HG03280 (cell line): ENCODE results near the gene UTP11.
A peak's percentile ranks its signal among the peaks of the same experiment; 100 is the strongest.

Source experiments
- ATAC-seq: cut with Tn5 transposase; IDR thresholded peaks from one replicate; pipeline ENCODE4 v1.9.1; 2021; ENCODE audit warnings: mild to moderate bottlenecking, moderate library complexity; ENCODE audit not compliant: unreplicated experiment

Gene UTP11

DNA sequence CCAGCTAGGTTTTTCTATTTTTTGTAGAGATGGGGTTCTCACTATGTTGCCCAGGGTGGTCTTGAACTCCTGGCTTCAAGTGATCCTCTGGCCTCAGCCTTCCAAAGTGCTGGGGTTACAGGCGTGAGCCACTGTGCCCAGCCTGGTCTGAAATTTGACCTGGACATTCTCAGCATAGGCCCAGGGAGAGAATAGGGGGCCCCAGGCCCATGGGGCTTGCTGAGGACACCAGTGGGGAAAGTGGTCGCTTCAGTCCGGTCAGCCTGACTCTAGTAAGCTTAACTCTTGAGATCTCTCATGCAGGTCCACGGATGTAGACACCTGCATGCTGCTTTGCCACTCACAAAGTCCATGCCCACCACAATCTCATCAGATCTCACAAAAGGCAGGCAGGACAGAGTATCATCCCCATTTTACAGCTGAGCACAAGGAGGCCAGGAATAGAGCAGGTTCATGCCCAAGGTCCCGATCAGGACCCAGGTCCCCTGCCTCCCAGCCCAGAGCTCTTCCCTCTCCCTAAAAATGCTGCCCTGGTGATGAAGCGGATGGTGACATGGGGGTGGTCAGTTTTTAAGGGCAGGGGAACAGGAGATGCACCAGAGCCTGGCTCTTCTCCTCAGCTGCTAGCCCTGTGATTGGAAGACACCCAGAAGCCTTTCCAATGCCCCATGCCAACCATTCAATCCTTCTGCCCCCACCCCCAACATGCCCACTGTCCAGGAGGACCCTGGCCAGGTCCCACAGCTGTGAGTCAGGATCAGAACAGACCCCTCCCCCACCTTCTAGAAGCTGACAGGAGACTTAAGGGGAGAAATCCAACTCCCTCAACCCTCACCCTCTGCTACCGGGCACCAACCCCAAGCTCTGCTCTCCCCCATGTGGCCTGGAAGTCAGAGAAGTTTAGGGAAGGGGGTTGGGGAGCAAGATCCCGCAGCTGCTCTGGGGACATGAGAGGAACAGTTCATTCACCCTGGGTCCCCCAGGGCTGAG is 9.0 kb upstream of the UTP11 start:
- no peak for ATAC-seq

DNA sequence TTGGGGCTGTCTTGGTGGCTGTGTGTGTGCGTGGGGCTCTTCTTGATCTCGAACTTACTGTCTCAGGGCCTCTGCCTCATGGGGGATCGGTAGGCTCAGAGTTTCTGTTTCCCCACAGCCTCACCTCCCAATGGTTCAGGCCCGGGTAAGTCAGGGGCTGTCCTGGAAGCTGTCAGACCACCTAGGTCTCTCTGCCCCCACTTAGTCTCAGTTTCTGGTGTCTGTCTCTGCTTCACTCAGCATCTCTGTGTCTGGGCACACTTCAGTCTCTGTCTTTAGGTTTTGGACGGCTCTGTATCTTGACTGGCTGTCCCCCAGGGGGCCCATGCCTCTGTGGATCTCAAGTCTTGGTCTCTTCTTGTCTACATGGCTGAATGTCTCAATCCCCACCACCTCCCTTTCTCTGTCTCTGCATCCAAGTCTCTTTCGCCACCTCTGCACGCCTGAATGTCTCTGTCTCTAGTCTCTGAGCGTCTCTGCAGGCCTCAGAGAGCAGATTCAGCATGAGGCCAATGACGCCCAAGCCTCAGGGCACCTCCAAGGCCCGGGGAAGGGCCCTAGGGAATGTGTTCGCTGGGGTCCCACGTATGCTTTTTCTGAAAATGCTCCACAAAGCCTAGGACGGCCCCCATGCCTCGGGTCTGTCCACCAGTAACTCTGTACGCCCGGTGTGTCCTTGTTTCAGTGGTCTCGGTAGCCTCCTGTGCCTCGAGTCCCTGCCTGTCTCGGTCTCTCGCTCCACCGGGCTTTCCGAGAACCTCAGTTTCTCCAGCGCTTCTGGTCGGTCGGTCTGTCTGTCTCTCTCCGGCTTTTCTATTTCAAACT is 8.0 kb upstream of the UTP11 start:
- ATAC-seq: peak; percentile 7

DNA sequence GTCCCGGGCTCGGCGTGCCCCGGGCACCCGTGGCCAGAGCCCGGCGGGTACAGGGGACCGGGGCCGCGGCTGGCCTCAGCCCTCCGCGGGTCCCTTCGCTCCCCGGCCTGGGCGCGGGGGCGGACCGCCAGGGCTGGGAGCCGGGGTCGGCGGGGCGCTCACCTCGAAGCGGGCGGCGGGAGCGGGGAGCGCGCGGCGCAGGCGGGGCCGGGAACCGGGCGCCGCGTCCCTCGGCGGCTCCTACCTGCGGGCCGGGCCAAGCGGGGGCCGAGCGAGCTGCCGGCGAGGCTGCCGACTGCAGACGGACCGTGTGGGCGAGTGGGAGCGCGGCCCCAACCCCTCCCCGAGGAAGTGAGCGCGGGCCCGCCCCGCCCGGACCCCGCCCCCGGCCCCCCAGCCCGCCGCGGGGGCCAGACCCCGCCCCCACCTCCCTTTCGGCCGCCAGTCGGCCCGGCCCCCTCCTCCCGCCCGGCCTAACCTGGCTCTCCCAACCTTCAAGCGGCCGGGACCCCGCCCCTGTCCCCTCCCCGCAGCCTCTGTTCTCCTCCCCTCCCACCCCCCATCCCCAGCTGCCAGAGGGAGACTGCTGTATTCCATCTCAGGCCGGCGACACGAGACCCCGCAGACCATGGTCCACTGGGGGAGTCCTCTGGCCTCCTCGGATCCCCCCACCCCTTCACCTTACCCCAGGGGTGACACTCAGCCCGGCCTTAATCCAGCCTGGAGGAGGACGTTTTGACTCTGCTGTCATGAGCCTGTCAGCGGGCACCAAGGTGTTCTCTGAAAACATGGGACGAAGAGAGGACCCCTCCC is 7.1 kb upstream of the UTP11 start, which contains the start of gene FHL3:
Gene FHL3 (minus strand): TSS at position 320 of the 813 bp plus-strand sequence. CDS start 6,102 bp downstream, outside the sequence.
- ATAC-seq: peak; percentile 52

DNA sequence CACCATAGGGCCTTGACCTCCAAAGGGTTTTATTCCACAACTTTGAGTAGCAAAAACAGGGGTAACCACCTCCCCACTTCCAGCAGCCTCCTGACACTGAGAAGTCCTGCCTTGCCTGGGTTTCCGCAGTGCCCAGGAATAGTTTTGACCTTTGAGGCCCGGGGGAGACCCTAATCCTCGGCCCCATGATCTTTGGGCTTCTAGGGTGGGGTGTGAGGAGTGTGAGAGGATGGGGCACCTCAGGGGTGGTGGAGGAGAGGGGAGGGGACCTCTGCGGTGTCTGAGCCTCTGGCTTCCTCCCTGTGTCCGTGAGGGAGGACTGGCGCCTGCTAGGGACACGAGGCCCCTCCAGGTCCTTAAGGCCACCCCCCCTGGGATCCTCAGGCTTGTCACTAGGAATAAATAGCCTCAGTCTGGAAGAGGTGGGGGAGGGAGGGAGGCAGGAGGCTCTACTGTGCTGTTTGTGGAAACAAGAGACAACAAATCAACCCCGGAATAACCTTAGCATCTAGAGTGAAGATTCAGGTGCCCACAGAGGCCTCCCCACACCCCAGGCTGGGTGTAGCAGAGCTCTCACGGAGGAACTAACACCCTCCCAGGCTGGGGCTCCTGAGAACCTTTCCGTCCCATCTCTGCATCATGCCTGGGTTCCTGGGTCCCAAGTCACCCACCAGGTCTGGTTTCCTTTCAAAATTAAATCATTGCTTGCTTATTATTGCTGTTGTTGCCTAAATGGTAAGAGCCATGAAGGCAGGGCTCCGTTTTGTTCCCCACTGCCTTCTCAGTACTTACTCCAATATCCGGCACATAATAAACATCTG is 6.3 kb upstream of the UTP11 start:
- no peak for ATAC-seq

DNA sequence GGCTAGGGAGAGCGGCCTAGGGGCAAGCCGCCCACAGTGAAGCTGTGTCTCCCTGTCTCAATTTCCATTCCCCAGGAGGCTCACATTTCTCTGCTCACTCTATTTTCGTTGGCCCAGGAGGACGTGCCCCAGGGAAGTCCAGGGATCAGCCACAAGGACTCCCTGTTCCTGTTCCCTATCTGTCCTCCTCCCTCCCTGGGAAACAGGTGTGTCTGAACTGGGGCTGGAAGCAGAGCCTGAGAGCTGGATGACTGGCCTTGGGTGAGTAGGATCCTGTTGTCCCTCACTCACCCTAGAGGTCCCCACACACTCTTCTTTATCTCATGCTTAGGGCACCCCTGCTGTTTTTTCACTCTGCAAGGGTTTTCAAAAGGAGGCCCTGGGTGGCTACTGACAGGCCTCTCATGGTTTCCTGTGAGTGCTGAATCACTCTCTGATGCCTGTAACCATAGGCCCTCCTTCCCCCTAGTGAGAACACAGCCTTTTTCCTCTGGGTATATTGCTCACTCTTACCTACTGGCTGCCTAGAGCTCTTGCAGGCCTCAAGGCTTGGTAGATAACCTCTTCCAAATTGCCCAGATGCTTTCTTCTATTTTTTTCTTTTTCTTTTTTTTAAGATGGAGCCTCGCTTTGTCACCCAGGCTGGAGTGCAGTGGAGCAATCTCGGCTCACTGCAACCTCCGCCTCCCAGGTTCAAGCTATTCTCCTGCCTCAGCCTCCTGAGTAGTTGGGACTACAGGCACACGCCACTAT is 3.3 kb upstream of the UTP11 start:
- ATAC-seq: no peak

DNA sequence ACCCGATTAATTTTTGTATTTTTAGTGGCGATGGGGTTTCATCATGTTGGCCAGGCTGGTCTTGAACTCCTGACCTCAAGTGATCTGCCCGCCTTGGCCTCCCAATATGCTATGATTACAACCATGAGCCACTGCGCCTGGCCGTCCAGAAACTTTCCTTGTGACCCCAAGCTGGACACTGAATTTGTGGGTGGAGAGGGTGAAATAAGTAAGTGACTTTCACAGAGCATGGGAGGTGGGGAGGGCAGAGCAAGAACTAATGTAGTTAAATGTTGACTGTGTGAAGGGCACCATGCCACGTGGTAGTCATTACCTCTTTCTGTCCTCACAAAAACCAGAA is 2.7 kb upstream of the UTP11 start:
- no peak for ATAC-seq

DNA sequence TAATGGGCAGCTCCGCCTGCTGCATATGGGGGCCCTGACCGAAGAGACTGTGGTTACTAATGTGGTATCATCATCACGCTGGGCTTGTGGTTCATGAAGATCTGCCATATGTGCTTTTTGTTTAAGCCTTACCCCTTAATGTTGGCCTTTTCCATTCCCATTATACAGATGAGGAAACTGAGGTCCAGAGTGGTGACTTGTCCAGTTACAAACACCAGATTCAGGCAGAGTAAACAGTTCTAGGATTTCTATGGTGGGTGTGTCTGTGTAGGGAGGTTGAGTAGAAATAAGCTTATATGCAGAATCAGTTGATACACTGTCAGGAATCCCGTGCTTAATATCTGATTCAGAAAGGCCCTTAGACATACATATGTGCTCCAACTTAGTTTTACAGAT is 691 bp downstream of the UTP11 start:
- no peak for ATAC-seq

DNA sequence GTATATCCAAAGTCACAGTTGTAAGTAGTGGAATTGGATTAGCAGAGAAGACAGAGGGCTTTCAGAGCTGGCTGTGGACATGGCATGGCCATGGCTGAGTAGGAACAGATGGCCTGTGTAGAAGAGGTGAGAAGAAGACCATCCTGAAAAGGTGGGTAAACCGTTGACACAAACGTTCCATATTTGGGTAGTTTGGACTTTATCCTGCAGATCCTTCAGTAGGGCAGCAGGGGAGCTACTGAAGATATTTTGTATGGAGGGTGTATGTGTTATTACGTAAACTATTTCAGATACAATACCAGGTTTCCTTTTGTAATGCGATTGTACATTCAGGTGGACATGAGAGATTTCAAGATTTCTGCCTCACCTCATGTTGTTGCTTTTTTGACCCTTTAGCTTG is 1.6 kb downstream of the UTP11 start:
- no peak for ATAC-seq

DNA sequence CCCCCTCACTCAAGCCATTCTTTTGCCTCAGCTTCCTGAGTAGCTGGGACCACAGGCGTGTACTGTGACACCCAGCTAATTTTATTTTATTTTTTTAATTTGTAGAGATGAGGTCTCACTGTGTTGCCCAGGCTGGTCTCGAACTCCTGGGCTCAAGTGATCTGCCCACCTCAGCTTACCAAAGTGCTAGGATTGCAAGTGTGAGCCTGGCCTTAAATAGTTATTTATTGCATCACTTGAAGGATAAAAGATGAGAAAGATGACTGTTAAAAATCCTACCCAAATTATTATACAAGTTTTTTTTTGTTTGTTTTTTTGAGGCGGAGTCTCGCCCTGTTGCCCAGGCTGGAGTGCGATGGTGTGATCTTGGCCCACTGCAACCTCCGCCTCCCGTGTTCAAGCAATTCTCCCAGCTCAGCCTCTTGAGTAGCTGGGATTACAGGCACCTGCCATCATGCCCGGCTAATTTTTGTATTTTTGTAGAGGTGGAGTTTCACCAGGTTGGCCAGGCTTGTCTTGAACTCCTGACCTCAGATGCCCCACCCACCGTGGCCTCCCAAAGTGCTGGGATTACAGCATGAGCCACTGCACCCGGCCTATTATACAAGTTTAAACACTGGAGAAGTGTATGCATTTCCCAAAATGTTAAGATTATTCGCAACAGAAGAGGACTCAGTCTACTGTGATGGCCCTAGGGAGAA is 2.3 kb downstream of the UTP11 start:
- ATAC-seq: no peak

DNA sequence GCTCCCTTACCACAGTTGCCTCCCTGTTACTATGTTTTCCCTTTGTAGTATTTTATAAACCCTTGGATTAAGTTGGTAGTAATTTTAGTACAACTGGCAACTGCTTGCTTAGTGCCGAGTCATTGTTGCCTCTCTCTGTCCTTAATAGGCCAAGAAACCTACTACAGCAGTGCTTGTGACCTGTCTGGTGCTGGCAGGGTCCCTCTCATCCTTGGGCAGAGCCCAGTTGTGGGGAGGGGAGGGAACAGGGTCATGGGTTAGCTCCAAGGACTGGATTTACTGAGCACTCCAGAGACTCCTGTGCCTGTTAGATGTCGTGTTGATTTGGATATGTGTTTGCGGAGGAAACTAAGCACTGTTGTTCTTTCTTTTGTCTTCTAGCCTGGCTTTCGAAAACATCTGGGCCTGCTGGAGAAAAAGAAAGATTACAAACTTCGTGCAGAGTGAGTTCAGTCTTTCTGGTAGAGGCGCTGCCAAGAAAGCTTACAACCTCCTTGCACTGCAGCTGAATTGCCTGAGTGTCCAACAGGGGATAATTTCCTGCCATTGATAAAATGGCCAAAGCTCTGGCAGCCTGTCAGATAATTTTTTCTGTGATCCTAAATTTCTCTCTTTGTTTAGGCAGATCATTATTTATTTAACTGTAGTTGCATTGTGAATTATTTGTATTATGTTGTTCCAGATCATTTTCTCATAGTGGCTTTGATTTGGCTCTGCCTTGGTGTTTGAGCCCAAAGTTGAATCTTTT is 3.6 kb downstream of the UTP11 start:
- ATAC-seq: no peak

DNA sequence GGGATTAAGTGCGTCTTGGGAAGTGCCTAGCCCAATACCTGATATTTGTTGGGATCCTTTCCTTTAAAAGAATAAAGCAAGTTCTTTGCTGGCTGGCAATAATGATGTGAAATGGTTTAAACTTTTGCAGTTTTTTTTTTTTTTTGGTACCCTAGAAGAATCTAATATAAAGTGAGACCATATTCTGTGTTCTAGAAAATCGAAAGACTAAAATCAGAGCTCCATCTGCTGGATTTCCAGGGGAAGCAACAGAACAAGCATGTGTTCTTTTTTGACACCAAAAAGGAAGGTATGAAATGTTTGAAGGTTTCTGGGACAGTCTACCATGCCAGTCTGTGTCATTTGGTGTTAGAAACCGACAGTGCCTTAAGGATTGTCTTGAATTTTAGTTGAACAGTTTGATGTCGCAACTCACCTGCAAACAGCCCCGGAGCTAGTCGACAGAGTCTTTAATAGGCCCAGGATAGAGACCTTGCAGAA is 6.4 kb downstream of the UTP11 start:
- no peak for ATAC-seq

DNA sequence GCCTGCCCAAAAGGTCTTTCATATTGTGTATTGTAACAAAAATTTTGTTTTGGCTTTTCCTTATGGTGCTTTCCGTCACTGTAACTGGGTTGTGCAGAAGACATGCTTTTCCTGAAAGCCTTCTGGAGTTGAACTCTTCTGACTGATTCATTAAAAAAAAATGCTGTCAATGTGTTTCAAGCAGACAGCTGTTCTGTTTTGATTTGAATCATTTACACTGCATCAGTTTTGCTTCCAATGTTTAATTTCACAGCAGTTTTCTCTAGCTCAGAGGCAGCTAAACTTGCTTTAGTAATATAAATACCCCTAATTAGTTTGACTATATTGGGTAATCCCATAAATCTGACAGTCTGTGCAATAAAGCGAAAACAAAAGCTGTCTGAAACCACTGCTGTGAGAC is 7.9 kb downstream of the UTP11 start:
- no peak for ATAC-seq

DNA sequence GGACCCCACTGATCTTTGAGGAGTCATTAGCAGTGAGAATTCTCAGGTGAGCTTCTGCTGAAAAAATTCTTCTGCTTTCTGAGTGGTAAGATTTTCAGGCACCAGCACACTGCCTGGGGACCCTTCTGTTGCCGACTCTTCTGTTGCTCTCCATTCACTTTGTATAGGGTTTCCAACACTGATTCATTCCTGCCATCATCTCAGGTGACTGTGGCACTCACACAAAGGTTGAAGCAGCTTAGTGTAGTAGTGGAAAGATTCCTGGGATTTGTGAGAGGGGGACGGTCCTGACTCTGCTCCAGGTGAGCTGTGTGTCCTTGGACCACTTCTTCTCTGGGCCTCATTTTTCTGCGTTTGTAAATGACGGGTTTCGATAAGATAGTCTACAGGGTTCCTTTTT is 9.4 kb downstream of the UTP11 start:
- ATAC-seq: no peak

DNA sequence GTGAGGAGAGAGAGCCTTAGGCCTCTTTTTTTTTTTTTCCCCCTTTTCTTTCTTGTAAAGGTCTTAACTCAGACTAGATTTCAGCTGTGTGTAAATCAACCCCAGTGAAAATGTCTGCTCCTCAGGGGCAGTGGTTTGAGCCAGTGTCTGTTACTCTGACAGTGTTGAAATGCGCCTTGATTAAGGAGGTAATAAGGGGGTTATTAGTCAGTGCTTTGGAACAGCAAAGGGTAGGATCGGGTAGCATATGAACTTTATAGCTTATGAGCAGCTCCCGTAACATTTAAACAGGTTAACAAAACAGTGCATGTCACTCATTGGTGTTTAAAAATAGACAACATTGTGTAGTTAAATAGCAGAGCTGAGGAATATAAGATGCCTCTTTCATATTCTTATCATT is 10.3 kb downstream of the UTP11 start:
- ATAC-seq: no peak

DNA sequence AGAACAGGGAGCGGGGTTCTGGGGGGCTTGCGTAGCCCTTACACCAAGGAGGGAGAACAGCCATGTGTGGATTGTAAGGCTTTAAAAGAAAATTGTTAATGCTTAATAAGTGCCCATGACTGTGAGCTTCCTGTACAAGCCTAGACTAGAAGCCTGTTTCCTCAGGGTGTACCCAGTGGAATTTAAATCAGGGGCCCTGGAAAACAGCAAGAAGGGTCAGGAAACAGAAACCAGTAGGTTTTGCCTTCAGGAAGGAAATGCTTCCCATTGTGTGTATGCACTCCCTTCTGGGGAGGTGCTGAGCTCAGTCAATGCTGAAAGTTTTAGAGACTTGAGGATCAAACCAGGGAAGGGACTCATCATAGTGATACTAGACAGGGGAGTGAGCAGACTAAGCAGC is 12.7 kb downstream of the UTP11 start:
- ATAC-seq: no peak

DNA sequence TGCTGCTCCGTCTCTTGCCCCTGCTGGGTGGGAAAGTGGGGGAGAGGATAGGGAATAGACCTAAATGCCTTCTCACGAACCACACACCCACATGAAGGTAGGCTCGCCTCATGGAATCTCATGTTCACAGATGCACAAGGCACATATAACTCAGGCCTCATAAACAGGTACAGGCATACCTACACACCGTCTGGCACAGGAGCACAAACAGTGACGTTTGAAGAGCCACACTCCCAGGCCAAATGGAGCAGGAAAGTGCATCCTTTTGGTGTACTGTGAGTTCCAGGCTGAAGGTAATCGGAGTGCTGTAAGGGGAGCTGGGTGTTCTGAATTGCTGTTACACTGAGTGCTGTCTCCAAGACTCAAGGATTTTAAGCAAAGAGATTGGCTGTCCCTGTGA is 13.1 kb downstream of the UTP11 start:
- ATAC-seq: no peak

DNA sequence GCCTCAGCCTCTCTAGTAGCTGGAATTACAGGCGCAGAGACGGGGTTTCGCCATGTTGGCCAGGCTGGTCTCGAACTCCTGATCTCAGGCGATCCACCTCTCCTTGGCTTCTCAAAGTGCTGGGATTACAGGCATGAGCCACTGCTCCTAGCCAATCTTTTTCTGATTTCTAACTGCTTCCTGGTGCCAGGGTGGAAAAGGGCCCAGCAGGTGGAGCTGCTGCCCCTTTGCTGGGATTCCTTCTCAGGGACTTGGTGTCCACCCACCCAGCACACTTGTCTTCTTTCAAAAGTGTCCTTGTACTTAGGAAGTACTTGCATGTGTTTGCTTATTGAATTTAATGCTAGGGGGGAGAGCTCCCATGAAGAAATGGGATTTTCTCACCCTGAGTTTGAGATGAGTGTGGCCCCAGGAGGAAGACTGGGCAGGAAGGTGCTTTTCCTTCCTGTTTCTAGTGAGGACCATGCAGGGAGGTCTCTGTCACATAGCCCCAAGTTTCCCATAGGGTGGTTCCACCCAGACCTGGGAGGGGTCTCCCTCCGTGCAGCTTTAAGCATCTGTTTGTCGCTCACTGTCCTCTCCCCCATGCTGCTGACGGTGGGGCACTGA is 14.2 kb downstream of the UTP11 start:
- ATAC-seq: no peak
